GM18867 (cell line): ENCODE measurements around the gene IGSF6.
"Not testable (repeated sequence)": the region's sequence is repeated elsewhere in the genome, so short reads cannot be mapped to it uniquely, and the experiment has no call there.

Experiments
- ATAC-seq: cut with Tn5 transposase; IDR thresholded peaks from one replicate; pipeline ENCODE4 v1.9.1; 2021; ENCODE audit warnings: mild to moderate bottlenecking, moderate library complexity; ENCODE audit not compliant: unreplicated experiment

IGSF6 gene

GRCh38 chr16:21652453-21652852 is at the start of gene IGSF6:
TSS of gene IGSF6 (minus strand) at chr16:21652608. CDS start at chr16:21652598, 10 bp downstream.
- ATAC-seq = no peak

- ATAC-seq = no peak
These were observed 48.9 kb upstream of the IGSF6 start for GRCh38 chr16:21701271-21701670.

- no peak for ATAC-seq
These were observed 46.0 kb upstream of the IGSF6 start for GRCh38 chr16:21698169-21699032.

GRCh38 chr16:21697032-21697431 is 44.6 kb upstream of the IGSF6 start:
- no peak for ATAC-seq

GRCh38 chr16:21694609-21695008 is 42.2 kb upstream of the IGSF6 start:
- ATAC-seq = no peak

- ATAC-seq = not testable (repeated sequence)
These were observed 38.6 kb upstream of the IGSF6 start for GRCh38 chr16:21690967-21691366.

GRCh38 chr16:21689107-21689506 is 36.7 kb upstream of the IGSF6 start:
- no peak for ATAC-seq

GRCh38 chr16:21685034-21685455 is 32.6 kb upstream of the IGSF6 start:
- ATAC-seq = no peak

- ATAC-seq = no peak
These were observed 31.8 kb upstream of the IGSF6 start for GRCh38 chr16:21684199-21684598.

GRCh38 chr16:21683184-21683583 is 30.8 kb upstream of the IGSF6 start:
- ATAC-seq = no peak

GRCh38 chr16:21680714-21681113 is 28.3 kb upstream of the IGSF6 start:
- not testable (repeated sequence) for ATAC-seq

- ATAC-seq = not testable (repeated sequence)
These were observed 22.0 kb upstream of the IGSF6 start for GRCh38 chr16:21674456-21674855.

GRCh38 chr16:21673469-21673868 is 21.1 kb upstream of the IGSF6 start:
- ATAC-seq = no peak

- no peak for ATAC-seq
These were observed 15.2 kb upstream of the IGSF6 start for GRCh38 chr16:21667575-21667974.

GRCh38 chr16:21666772-21667171 is 14.4 kb upstream of the IGSF6 start:
- no peak for ATAC-seq

- ATAC-seq = no peak
These were observed 12.5 kb upstream of the IGSF6 start for GRCh38 chr16:21664801-21665492.

GRCh38 chr16:21663889-21664647 is 11.7 kb upstream of the IGSF6 start, which contains the start of gene OTOA:
TSS of gene OTOA (plus strand) at chr16:21663968. CDS start at chr16:21678515, 14,547 bp downstream.
- no peak for ATAC-seq

- ATAC-seq = no peak
These were observed 6.7 kb upstream of the IGSF6 start for GRCh38 chr16:21659124-21659523.

GRCh38 chr16:21656795-21657768 is 4.7 kb upstream of the IGSF6 start:
- ATAC-seq = no peak

- ATAC-seq = no peak
These were observed 2.5 kb upstream of the IGSF6 start for GRCh38 chr16:21654881-21655280.
